SJSA1 (cell line): ENCODE results near the gene TMEM187. TPM values are rescaled to one million over a fixed set of nuclear protein-coding genes. Genes with fewer than 3 reads are reported as not detected.

ENCODE experiments used
- DNase-seq, 2 experiments: peaks; one replicate each; pipeline ENCODE4 v3.0.0-alpha.2; 2015 to 2020; ENCODE audit warnings: low spot score in 2 of 2, low read depth in 1 of 2
- H3K27ac ChIP-seq: fragments of 250-450 bp; sonication (Bioruptor Pico); 2 replicates; pipeline ENCODE4 v1.5.1; 2020; ENCODE audit warnings: mild to moderate bottlenecking, moderate library complexity
- H3K27me3 ChIP-seq: fragments of 250-450 bp; sonication (Bioruptor Pico); replicated peaks from 2 replicates; pipeline ENCODE4 v1.5.1; 2020; ENCODE audit warnings: mild to moderate bottlenecking, moderate library complexity
- H3K36me3 ChIP-seq: fragments of 250-450 bp; sonication (Bioruptor Pico); 2 replicates; pipeline ENCODE4 v1.5.1; 2020; ENCODE audit warnings: mild to moderate bottlenecking
- H3K4me1 ChIP-seq: fragments of 250-450 bp; sonication (Bioruptor Pico); replicated peaks from 2 replicates; pipeline ENCODE4 v1.6.1; 2021; ENCODE audit warnings: mild to moderate bottlenecking
- H3K4me3 ChIP-seq: fragments of 250-450 bp; sonication (Bioruptor Pico); 2 replicates; pipeline ENCODE4 v1.5.1; 2020; ENCODE audit warnings: mild to moderate bottlenecking
- H3K9me3 ChIP-seq: fragments of 250-450 bp; sonication (Bioruptor Pico); replicated peaks from 2 replicates; pipeline ENCODE4 v1.5.1; 2020; ENCODE audit warnings: mild to moderate bottlenecking
- total RNA-seq: library from RNA; depleted of rRNA; stranded (reverse); fragments of >200 nt; shearing (Covaris generic); gene quantifications from 2 replicates; pipeline ENCODE4 v1.2.3, GENCODE V29; 2014

The TMEM187 gene
- total RNA-seq, 1 experiment from 2014 or later, result 1.1 TPM

- Histone ChIP-seq H3K4me3 (no peak within 1 kb of the TSS), H3K36me3 (peaks cover 11% of the 10 kb centered on the region), H3K9me3 (no peaks in the 10 kb centered on the region), H3K4me1 (no peaks in the 10 kb centered on the region), H3K27me3 (no peaks in the 10 kb centered on the region), H3K27ac (no peak within 1 kb of the TSS)
- no peak for DNase-seq
These were observed 28.3 kb upstream of the TMEM187 start, which contains the start of gene RENBP for GRCh38 chrX:153944140-153944799. TSS of gene RENBP (minus strand) at chrX:153944643. CDS start at chrX:153944610, 33 bp downstream.

- H3K4me1 ChIP-seq, result no peaks in the 10 kb centered on the region
- no peak for DNase-seq
- H3K36me3 ChIP-seq, result peaks cover 15% of the 10 kb centered on the region
- no peaks in the 10 kb centered on the region for H3K27me3 ChIP-seq
- H3K9me3 ChIP-seq, result no peaks in the 10 kb centered on the region
- H3K4me3 ChIP-seq, result no peak overlapping the region
- no peak overlapping the region for H3K27ac ChIP-seq
These were observed 27.8 kb upstream of the TMEM187 start for GRCh38 chrX:153944800-153945150.

GRCh38 chrX:153945956-153946943 lies 26.3 kb upstream of the TMEM187 start:
- Histone ChIP-seq H3K4me3 (no peak overlapping the region), H3K9me3 (no peaks in the 10 kb centered on the region), H3K27ac (no peak overlapping the region), H3K27me3 (no peaks in the 10 kb centered on the region), H3K4me1 (no peaks in the 10 kb centered on the region), H3K36me3 (peaks cover 30% of the 10 kb centered on the region)
- DNase-seq, result no peak

GRCh38 chrX:153947009-153947769 lies 25.4 kb upstream of the TMEM187 start:
- DNase-seq, result peak; percentile 57 to 81
- Histone ChIP-seq H3K9me3 (no peaks in the 10 kb centered on the region), H3K4me1 (no peaks in the 10 kb centered on the region), H3K27ac (no peak overlapping the region), H3K27me3 (no peaks in the 10 kb centered on the region), H3K36me3 (peaks cover 39% of the 10 kb centered on the region), H3K4me3 (no peak overlapping the region)

- no peak for DNase-seq
- peaks cover 48% of the 10 kb centered on the region for H3K36me3 ChIP-seq
- H3K4me1 ChIP-seq, result peaks cover under 1% of the 10 kb centered on the region
- no peak overlapping the region for H3K27ac ChIP-seq
- H3K27me3 ChIP-seq, result no peaks in the 10 kb centered on the region
- H3K4me3 ChIP-seq, result no peak overlapping the region
- no peaks in the 10 kb centered on the region for H3K9me3 ChIP-seq
These were observed 24.5 kb upstream of the TMEM187 start for GRCh38 chrX:153948002-153948466.

GRCh38 chrX:153948847-153949805 lies 23.4 kb upstream of the TMEM187 start:
- Histone ChIP-seq H3K4me1 (peaks cover 3% of the 10 kb centered on the region), H3K4me3 (no peak overlapping the region), H3K36me3 (peaks cover 59% of the 10 kb centered on the region), H3K27ac (no peak overlapping the region), H3K27me3 (no peaks in the 10 kb centered on the region), H3K9me3 (no peaks in the 10 kb centered on the region)
- DNase-seq, result no peak

GRCh38 chrX:153950127-153950526 lies 22.4 kb upstream of the TMEM187 start:
- peaks cover 69% of the 10 kb centered on the region for H3K36me3 ChIP-seq
- no peak overlapping the region for H3K4me3 ChIP-seq
- H3K27ac ChIP-seq, result no peak overlapping the region
- peaks cover 3% of the 10 kb centered on the region for H3K4me1 ChIP-seq
- no peaks in the 10 kb centered on the region for H3K9me3 ChIP-seq
- no peak for DNase-seq
- no peaks in the 10 kb centered on the region for H3K27me3 ChIP-seq

GRCh38 chrX:153951683-153952372 lies 20.7 kb upstream of the TMEM187 start:
- no peaks in the 10 kb centered on the region for H3K27me3 ChIP-seq
- DNase-seq, result no peak
- H3K36me3 ChIP-seq, result peaks cover 83% of the 10 kb centered on the region
- peaks cover 3% of the 10 kb centered on the region for H3K4me1 ChIP-seq
- H3K4me3 ChIP-seq, result no peak overlapping the region
- H3K27ac ChIP-seq, result no peak overlapping the region
- no peaks in the 10 kb centered on the region for H3K9me3 ChIP-seq

- Histone ChIP-seq H3K36me3 (peaks cover 85% of the 10 kb centered on the region), H3K4me1 (peaks cover 3% of the 10 kb centered on the region), H3K9me3 (no peaks in the 10 kb centered on the region), H3K27me3 (no peaks in the 10 kb centered on the region), H3K4me3 (no peak overlapping the region), H3K27ac (no peak overlapping the region)
- DNase-seq, result no peak
These were observed 20.1 kb upstream of the TMEM187 start for GRCh38 chrX:153952373-153953026.

GRCh38 chrX:153953342-153953830 lies 19.2 kb upstream of the TMEM187 start:
- H3K27me3 ChIP-seq, result no peaks in the 10 kb centered on the region
- H3K4me3 ChIP-seq, result no peak overlapping the region
- no peak overlapping the region for H3K27ac ChIP-seq

GRCh38 chrX:153953892-153954557 lies 18.5 kb upstream of the TMEM187 start:
- DNase-seq, result no peak
- Histone ChIP-seq H3K4me3 (no peak overlapping the region), H3K36me3 (peaks cover 94% of the 10 kb centered on the region), H3K9me3 (no peaks in the 10 kb centered on the region), H3K27ac (no peak overlapping the region), H3K4me1 (peaks cover 3% of the 10 kb centered on the region), H3K27me3 (no peaks in the 10 kb centered on the region)

More at GRCh38 chrX:153953342-153953830, 19.2 kb upstream of the TMEM187 start:
- H3K36me3 ChIP-seq, result peaks cover 89% of the 10 kb centered on the region
- DNase-seq, result peak; percentile 62 to 72
- H3K9me3 ChIP-seq, result no peaks in the 10 kb centered on the region
- H3K4me1 ChIP-seq, result peaks cover 3% of the 10 kb centered on the region
